HG03378 (cell line): ENCODE results near the gene PLA2R1.
"Not testable (repeated sequence)": the region's sequence is repeated elsewhere in the genome, so short reads cannot be mapped to it uniquely, and the experiment has no call there.

Experiments used
- ATAC-seq: cut with Tn5 transposase; IDR thresholded peaks from one replicate; pipeline ENCODE4 v1.9.1; 2021; ENCODE audit warnings: mild to moderate bottlenecking, moderate library complexity; ENCODE audit not compliant: unreplicated experiment

PLA2R1 gene

DNA sequence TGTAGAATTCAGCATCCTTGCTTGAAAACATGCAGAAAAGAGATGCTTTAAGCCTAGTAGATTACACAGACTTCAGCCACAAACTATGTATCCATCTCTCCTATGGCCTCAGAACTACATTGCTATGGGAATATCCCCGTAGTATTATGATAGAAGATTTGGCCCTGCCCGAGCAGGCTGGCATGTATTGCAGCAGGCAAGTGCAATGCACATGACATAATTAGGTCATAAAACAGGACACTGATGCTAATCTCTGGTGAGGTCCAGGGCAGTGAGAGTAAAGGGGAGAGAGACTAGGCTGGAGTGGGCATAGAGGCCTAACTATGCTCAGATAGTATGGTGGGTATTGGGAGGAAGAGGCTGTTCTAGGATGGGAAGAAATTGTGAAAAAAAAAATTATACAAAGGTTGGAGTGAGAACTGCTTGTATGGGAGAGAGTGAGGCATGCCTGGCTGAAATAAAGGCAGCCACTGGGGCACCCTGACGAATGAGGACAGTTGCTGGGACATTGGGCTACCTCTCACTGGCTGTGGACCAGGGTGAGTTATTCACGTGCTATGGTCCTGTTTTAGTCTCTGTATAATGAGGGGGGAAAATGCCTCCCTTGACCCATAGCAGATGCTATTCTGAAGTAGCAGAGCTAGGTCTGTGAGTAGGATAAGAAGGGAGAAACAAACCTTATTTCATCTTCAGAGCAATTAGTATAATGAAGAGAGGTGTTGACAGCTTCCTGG is 1.6 kb upstream of the PLA2R1 start:
- no peak for ATAC-seq

GRCh38 chr2:160063271-160063670 is 856 bp upstream of the PLA2R1 start:
- ATAC-seq = no peak

DNA sequence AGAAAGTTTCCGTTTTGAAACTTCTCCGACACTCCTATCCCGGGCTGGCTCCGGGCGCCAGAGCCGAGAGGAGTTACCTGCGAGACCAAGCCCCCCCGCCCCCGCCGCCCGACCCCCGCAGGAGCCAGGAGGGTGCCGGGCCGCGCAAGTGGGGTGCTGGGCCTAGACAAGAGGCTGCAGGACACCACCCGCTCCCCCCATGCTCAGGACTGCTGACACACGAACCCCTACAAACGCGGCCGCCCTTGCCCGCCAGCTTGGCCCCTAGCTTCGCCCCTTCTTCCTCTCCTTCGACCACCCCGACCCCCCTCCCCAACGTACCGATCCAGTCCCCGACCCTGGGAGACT is 497 bp downstream of the PLA2R1 start:
- no peak for ATAC-seq

- ATAC-seq = no peak
These were observed 882 bp downstream of the PLA2R1 start for GRCh38 chr2:160061533-160061932.

DNA sequence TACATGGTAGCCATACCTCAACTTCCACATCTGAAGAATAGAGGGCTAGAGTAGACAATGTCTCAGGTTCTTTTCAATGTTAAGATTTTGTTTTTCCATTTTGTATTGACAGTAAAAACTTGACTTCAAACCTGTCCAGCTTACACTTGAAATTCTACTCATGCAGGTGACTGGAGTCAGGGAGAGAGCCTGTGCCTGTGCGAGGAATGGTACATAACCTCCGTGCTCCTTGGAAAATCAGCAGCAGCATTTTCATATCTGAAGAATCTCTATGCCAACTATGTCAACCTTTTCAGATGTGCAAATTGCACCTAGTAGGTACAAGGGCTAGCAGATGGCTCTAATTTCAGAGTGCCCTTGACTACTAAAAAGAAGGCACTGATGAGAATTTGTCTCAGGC is 2.1 kb downstream of the PLA2R1 start:
- ATAC-seq = no peak

DNA sequence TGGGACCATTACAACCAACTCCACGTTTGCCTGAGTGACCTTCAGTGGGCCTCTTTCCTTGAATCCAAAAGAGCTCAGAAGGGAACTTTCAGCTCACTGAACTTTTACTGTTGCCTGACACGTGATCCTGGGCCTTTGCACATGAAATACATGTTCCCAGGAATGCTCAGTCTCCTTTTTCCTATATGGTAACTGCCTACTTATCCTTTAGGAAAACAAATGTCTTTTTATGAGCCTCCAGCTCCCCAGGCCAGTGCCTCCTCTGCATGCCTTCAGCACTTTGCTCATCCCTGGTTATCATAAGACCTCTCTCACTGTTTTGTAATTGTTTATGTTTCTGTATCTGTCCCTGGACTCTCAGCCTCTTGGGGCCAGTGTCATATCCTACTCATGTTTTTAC is 5.1 kb downstream of the PLA2R1 start:
- no peak for ATAC-seq

DNA sequence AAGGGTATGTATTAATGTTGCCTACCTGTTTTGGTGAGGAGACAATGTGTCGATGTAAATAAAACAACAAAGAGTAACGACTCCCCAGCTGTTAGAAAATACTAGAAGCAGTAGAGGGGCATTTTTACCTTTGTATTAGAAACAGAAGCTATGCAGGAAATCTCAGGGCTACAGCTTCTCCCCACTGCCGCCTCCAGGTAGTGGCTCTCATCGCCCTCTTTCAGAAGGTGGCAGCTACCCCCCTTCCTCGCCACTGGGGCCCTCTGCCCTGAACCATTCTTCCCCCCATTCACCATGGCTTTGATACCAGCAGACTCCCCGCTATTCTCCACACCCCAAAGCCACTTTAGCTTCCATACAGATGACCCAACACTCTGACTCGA is 6.7 kb downstream of the PLA2R1 start:
- ATAC-seq = no peak

GRCh38 chr2:160054984-160055725 is 7.3 kb downstream of the PLA2R1 start:
- ATAC-seq = no peak

- ATAC-seq = no peak
These were observed 8.5 kb downstream of the PLA2R1 start for GRCh38 chr2:160053946-160054345.

GRCh38 chr2:160052531-160052930 is 9.9 kb downstream of the PLA2R1 start:
- no peak for ATAC-seq

DNA sequence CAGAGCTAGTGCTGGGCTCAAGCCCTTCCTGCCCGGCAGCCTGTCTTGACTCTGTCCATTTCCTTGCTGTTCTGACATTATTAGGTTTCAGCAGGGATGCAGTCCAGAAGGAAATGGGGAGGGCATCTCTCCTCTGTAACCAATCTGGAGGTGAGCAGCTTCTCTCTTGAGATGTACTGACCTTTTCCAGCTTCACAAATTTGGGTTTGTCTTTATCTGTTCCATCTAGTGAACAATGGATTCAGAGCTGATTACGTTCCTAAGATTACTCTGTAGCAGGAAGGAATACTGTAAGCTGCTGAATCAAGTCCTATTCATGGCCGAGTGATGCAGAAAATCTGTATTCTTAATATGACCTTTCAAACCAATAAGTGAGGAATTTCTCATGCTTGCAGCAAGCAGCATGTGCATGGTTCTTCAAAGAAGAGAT is 11.0 kb downstream of the PLA2R1 start:
- no peak for ATAC-seq

- no peak for ATAC-seq
These were observed 12.3 kb downstream of the PLA2R1 start for GRCh38 chr2:160050147-160050546.

- ATAC-seq = no peak
These were observed 16.7 kb downstream of the PLA2R1 start for GRCh38 chr2:160045703-160046210.

- ATAC-seq = no peak
These were observed 17.7 kb downstream of the PLA2R1 start for GRCh38 chr2:160044728-160045127.

- no peak for ATAC-seq
These were observed 19.1 kb downstream of the PLA2R1 start for GRCh38 chr2:160043265-160043664.

DNA sequence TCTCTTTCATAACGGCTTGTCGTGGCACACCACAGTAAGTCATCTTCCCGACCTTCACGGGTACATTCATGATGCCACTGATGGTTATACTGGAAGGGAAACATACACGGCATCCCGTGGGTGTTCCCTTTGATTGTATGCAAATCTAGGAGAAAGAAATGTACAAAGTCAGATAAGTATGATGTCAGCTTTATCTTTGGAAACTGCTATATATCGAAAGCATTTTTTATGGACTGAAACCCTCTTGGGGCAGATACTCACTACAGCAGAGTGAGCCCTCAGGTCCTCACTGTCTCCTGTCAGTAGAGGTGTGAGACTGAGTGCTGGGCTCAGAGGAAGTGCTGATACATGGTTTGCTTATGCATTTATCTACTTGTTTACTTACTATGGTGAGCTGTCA is 20.4 kb downstream of the PLA2R1 start:
- ATAC-seq = no peak

GRCh38 chr2:160041091-160041490 is 21.3 kb downstream of the PLA2R1 start:
- ATAC-seq = no peak

DNA sequence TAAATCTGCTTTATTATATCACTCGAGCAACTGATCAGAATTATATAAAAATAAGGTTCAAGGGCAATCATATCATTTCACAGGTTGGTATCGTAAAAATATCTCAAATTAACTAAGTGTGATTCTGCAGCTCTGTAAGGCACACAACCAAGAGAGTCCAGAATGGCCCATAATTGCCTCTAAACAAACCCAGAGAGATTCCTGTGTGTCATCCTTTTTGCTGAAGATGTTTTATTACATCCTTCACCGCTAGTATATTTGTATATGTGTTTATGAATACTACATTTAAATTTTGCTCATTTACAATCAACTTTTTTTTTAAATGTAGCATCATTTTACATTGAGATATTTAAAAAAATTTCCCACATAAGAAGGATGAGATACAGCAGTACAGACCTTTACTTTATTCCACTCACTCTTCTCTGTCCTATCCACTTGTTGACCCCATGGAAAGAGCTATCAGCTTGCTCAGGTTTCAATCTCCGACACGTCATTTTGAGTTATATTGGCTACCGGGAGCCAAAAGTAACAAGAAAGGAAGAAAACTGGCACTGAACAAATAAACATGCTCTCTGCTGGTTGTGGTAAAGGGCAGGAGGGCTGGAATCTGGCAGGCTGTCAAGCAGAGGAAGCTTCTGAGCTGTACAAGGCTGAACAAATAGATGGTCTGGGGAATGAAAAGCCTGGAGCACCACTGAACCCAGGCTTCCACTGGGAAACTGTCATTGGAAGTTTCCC is 23.1 kb downstream of the PLA2R1 start:
- ATAC-seq = no peak

DNA sequence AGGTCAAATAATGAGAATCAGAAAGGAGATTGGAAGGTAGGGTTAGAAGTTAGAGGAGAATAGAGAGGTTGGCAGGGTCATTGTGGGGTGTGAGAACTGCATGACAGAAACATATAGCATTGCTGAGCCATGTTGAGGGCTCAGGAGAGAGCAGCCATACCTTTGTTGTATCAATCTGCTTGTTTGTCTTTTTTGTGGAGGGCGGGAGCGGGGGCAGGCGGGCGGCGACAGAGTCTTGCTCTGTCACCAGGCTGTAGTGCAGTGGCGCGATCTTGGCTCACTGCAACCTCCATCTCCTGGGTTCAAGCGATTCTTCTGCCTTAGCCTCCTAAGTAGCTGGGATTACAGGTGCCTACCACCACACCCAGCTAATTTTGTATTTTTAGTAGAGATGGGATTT is 23.8 kb downstream of the PLA2R1 start:
- not testable (repeated sequence) for ATAC-seq

GRCh38 chr2:160036736-160037135 is 25.7 kb downstream of the PLA2R1 start:
- no peak for ATAC-seq

DNA sequence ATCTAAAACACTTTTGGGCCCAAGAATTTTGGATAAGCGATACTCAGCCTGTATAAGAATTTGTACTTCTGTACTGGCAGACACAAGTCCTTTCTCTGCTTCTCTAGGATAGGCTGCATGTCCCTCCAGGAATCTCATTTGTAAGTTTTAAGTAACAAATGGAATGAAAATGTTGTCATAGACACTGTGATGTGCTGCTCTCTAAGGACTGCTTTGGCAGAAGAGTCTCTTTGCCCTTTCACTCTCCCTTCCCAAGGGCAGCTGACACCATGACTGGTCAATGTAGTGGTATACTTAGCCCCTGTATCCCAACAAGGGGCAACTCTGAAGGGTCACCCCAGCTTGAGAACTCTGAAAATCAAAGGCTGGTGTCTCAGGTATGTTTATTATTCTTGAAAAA is 27.3 kb downstream of the PLA2R1 start:
- ATAC-seq = no peak

- no peak for ATAC-seq
These were observed 28.0 kb downstream of the PLA2R1 start for GRCh38 chr2:160034396-160034795.
